Stimulated activated CD8-positive, alpha-beta memory T cell treated with anti-CD3 and anti-CD28 coated beads, Interleukin-15, amount 100 ng/mL, for 48 hours (primary cell): ENCODE results near the gene SNU13.
"Not testable (repeated sequence)": the region's sequence is repeated elsewhere in the genome, so short reads cannot be mapped to it uniquely, and the experiment has no call there.

Source experiments
- DNase-seq, 2 donors: peaks; one replicate each; pipeline ENCODE4 v3.0.0-alpha.2; 2020; ENCODE audit warnings: low read depth in 2 of 2

Gene SNU13

GRCh38 chr22:41641854-41642253 is 46.8 kb downstream of the SNU13 start:
- no peak for DNase-seq

- no peak for DNase-seq
Measured at GRCh38 chr22:41638748-41639147, 49.9 kb downstream of the SNU13 start.

- DNase-seq: no peak
Measured at GRCh38 chr22:41638124-41638523, 50.5 kb downstream of the SNU13 start.

- DNase-seq: not testable (repeated sequence)
Measured at GRCh38 chr22:41637623-41638022, 51.0 kb downstream of the SNU13 start.

- no peak for DNase-seq
Measured at GRCh38 chr22:41636467-41636866, 52.2 kb downstream of the SNU13 start.

GRCh38 chr22:41634610-41635009 is 54.1 kb downstream of the SNU13 start:
- DNase-seq: not testable (repeated sequence)

GRCh38 chr22:41631615-41632014 is 57.1 kb downstream of the SNU13 start:
- DNase-seq: not testable (repeated sequence)

- not testable (repeated sequence) for DNase-seq
Measured at GRCh38 chr22:41631115-41631514, 57.6 kb downstream of the SNU13 start.

GRCh38 chr22:41625577-41625976 is 63.1 kb downstream of the SNU13 start:
- DNase-seq: no peak
